ENCODE data around the gene PTPN4.
"Not testable (repeated sequence)": the region's sequence is repeated elsewhere in the genome, so short reads cannot be mapped to it uniquely, and the experiment has no call there.

The PTPN4 gene

GRCh38 chr2:119982506-119982905, 222.8 kb downstream of the PTPN4 start:
- no peak overlapping the region for H3K4me3 ChIP-seq (ENCODE audit: low read depth, low read length)
- TF ChIP-seq, protein P1, sequence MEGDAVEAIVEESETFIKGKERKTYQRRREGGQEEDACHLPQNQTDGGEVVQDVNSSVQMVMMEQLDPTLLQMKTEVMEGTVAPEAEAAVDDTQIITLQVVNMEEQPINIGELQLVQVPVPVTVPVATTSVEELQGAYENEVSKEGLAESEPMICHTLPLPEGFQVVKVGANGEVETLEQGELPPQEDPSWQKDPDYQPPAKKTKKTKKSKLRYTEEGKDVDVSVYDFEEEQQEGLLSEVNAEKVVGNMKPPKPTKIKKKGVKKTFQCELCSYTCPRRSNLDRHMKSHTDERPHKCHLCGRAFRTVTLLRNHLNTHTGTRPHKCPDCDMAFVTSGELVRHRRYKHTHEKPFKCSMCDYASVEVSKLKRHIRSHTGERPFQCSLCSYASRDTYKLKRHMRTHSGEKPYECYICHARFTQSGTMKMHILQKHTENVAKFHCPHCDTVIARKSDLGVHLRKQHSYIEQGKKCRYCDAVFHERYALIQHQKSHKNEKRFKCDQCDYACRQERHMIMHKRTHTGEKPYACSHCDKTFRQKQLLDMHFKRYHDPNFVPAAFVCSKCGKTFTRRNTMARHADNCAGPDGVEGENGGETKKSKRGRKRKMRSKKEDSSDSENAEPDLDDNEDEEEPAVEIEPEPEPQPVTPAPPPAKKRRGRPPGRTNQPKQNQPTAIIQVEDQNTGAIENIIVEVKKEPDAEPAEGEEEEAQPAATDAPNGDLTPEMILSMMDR (IDR thresholded peaks at IDR 0.05; ENCODE audit: low read depth, low read length, missing control alignments), result no peak
- no peak for DNase-seq (ENCODE audit: low read depth)

GRCh38 chr2:119983108-119983507, 223.4 kb downstream of the PTPN4 start:
- no peak for DNase-seq (ENCODE audit: low read depth)
- TF ChIP-seq, protein P1 (IDR thresholded peaks at IDR 0.05; ENCODE audit: low read depth, low read length, missing control alignments), result no peak
- H3K4me3 ChIP-seq (ENCODE audit: low read depth, low read length), result no peak overlapping the region

- TF ChIP-seq, protein P1 (IDR thresholded peaks at IDR 0.05; ENCODE audit: low read depth, low read length, missing control alignments), result no peak
- no peak for DNase-seq (ENCODE audit: low read depth)
- H3K4me3 ChIP-seq (ENCODE audit: low read depth, low read length), result no peak overlapping the region
Observed at GRCh38 chr2:119996148-119996547, 236.4 kb downstream of the PTPN4 start.

- not testable (repeated sequence) for H3K4me3 ChIP-seq (ENCODE audit: low read depth, low read length); DNase-seq (ENCODE audit: low read depth)
Observed at GRCh38 chr2:119996896-119997891, 237.5 kb downstream of the PTPN4 start.

DNA sequence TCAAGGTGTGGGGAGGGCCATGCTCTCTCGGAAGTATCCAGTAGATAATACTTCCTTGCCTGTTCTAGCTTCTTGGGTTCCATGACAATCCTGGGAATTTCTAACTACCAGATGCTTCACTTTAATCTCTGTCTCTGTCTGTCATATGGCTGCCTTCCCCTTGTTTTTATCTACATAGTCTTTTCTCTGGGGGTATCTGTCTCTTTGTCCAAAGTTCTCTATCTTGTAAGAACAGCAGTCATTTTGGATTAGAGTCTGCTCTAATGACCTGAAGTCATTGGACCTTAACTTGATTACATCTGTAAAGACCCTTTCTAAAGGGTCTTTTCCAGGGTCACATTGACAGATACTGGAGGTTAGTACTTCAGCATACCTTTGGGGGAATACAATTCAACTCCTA, 241.7 kb downstream of the PTPN4 start:
- TF ChIP-seq, protein P1 (IDR thresholded peaks at IDR 0.05; ENCODE audit: low read depth, low read length, missing control alignments), result no peak
- H3K4me3 ChIP-seq (ENCODE audit: low read depth, low read length), result no peak overlapping the region
- no peak for DNase-seq (ENCODE audit: low read depth)

GRCh38 chr2:120004254-120004653, 244.5 kb downstream of the PTPN4 start:
- TF ChIP-seq, protein P1 (IDR thresholded peaks at IDR 0.05; ENCODE audit: low read depth, low read length, missing control alignments), result no peak
- no peak for DNase-seq (ENCODE audit: low read depth)
- H3K4me3 ChIP-seq (ENCODE audit: low read depth, low read length), result no peak overlapping the region

GRCh38 chr2:120005834-120006521, 246.3 kb downstream of the PTPN4 start:
- DNase-seq (ENCODE audit: low read depth), result peak; percentile 44
- no peak overlapping the region for H3K4me3 ChIP-seq (ENCODE audit: low read depth, low read length)
- TF ChIP-seq, protein P1 (IDR thresholded peaks at IDR 0.05; ENCODE audit: low read depth, low read length, missing control alignments), result no peak
